GM06990 (cell line): Measurements from ENCODE around the gene IFT172.

Experiments used
- DNase-seq: peaks from one replicate; pipeline ENCODE4 v3.0.0-alpha.2; 2011; ENCODE audit not compliant: insufficient read length; ENCODE audit errors: extremely low read depth
- H3K27me3 ChIP-seq: replicated peaks from 2 replicates; pipeline ENCODE4 v1.6.0; 2011; ENCODE audit warnings: low read length; ENCODE audit not compliant: control insufficient read depth, insufficient read depth
- H3K36me3 ChIP-seq: 2 replicates; pipeline ENCODE4 v1.5.1; 2011; ENCODE audit warnings: low read length; ENCODE audit not compliant: control insufficient read depth, insufficient read depth
- H3K4me3 ChIP-seq: replicated peaks from 2 replicates; pipeline ENCODE4 v1.5.1; 2011; ENCODE audit warnings: low read depth, mild to moderate bottlenecking, control low read depth, low read length
- CTCF ChIP-seq: IDR thresholded peaks from 2 replicates; pipeline ENCODE4 v1.5.1; 2011; ENCODE audit warnings: low read length, control low read depth, mild to moderate bottlenecking, inconsistent platforms; ENCODE audit not compliant: insufficient read depth, poor library complexity, severe bottlenecking

The IFT172 gene

DNA sequence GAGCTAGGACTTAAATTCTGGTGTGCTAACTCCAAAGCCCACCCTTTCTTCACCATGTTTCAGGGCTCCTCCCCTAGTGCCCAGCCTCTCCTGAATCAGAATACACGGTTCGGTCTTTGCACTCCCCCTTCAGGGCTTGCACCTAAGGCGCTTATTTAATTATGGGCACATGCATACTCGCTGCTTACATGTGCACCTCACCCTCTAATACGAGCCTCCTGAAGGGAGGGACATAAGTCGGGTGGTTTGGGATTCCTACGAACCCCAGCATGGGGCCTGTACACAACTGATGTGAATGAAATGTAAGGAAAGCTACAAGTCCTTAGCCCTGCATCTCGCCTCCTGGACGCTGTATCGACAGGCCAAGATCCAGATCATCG, 435 bp downstream of the IFT172 start:
- Histone ChIP-seq H3K36me3 (no peaks in the 10 kb centered on the region; the same call in 1 of the 2 replicates), H3K27me3 (no peaks in the 10 kb centered on the region), H3K4me3 (peak overlapping the region; percentile 81)
- DNase-seq: no peak
- no peak for TF ChIP-seq CTCF

- TF ChIP-seq CTCF: no peak
- H3K36me3 ChIP-seq: no peaks in the 10 kb centered on the region; the same call in none of the 2 replicates
- no peak overlapping the region for H3K4me3 ChIP-seq
- DNase-seq: no peak
- no peaks in the 10 kb centered on the region for H3K27me3 ChIP-seq
Observed at GRCh38 chr2:27485496-27485895, 4.0 kb downstream of the IFT172 start.

DNA sequence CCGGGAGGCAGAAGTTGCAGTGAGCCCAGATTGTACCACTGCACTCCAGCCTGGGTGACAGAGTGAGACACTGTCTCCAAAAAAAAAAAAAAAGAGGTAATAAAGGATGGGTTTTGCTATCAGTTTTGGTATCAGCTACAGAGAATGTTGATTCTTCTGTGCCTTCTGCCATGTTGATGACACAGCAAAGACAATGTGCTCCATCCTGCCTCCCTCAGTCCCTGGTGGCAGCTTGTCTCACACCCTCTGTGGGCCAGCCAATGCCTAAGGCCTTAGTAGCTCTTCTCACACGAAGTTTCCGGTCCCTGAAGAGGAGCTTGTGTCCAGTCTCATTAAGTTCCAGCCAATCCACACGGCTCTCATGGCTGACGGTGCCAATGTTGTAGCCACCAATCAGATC, 17.6 kb downstream of the IFT172 start:
- H3K36me3 ChIP-seq: no peaks in the 10 kb centered on the region
- TF ChIP-seq CTCF: no peak
- no peak for DNase-seq
- no peaks in the 10 kb centered on the region for H3K27me3 ChIP-seq
- no peak overlapping the region for H3K4me3 ChIP-seq

DNA sequence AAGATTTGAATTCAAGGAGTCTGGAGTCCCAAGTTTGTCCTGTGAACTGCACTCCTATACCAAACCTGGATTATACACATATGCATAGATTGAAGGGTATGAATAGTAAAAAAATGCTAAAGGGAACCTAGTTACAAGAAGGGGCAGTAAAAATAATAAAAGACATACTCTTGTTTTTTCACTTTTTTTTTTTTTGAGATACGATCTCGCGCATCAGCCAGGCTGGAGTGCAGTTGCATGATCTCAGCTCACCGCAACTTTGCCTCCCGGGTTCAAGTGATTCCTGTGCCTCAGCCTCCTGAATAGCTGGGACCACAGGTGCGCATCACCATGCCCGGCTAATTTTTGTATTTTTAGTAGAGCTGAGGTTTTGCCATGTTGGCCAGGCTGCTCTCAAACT, 25.1 kb downstream of the IFT172 start:
- Histone ChIP-seq H3K4me3 (no peak overlapping the region), H3K36me3 (0 out of 2 replicates have a peak, but pooled peaks cover 1% of the 10 kb centered on the region), H3K27me3 (no peaks in the 10 kb centered on the region)
- no peak for TF ChIP-seq CTCF
- DNase-seq: no peak

DNA sequence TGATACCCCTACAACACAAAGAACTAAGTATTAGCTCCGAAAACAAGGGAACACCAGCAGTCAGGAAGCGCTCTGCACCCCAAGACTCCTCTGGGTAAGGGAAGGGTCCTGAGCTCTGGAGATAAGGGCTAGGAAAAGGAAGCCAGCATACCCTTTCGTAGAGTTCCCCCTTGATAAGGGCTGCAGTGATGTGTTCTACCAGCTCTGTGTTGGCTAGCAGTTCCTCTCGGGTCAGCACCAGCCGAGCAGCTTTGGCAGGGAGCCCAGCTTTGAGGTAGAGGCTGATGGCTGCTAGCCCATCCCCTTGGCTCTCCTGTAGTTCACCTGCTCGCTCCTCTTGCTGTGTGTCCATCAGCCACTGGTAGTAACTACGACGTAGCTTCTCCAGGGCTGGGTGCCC, 28.4 kb downstream of the IFT172 start:
- TF ChIP-seq CTCF: no peak
- peaks cover 1% of the 10 kb centered on the region for H3K36me3 ChIP-seq
- no peaks in the 10 kb centered on the region for H3K27me3 ChIP-seq
- no peak for DNase-seq
- H3K4me3 ChIP-seq: no peak overlapping the region

GRCh38 chr2:27453968-27454367, 35.6 kb downstream of the IFT172 start:
- H3K27me3 ChIP-seq: no peaks in the 10 kb centered on the region
- no peak for TF ChIP-seq CTCF
- no peak for DNase-seq
- H3K36me3 ChIP-seq: no peaks in the 10 kb centered on the region; the same call in 1 of the 2 replicates
- H3K4me3 ChIP-seq: no peak overlapping the region
